Activated CD8-positive, alpha-beta T cell treated with anti-CD3 and anti-CD28 coated beads for 36 hours (primary cell): ENCODE measurements around the gene ZP3. TPM values are rescaled to one million over a fixed set of nuclear protein-coding genes. Genes with fewer than 3 reads are reported as not detected.
"Not testable (repeated sequence)": the region's sequence is repeated elsewhere in the genome, so short reads cannot be mapped to it uniquely, and the experiment has no call there.

ENCODE experiments used
- ATAC-seq: fragments of 200-7000 bp; cut with Tn5 transposase; one replicate; pipeline ENCODE4 v1.10.0; 2021; ENCODE audit warnings: mild to moderate bottlenecking, moderate library complexity
- CTCF ChIA-PET: fragments of 350-600 bp; sonication (Branson Sonifier 250); formaldehyde crosslinking; loops from one replicate; lab custom pipeline; 2021; ENCODE audit warnings: antibody characterized with exemption; lab: Charles Lee
- POLR2A ChIA-PET: fragments of 350-600 bp; sonication (Branson Sonifier 250); formaldehyde crosslinking; loops from one replicate; lab custom pipeline; 2021; ENCODE audit warnings: antibody characterized with exemption; lab: Charles Lee
- DNase-seq: peaks from one replicate; pipeline ENCODE4 v3.0.0-alpha.2; 2020
- H3K27ac Mint-ChIP-seq: one replicate; pipeline ENCODE4 v1.8.0; 2021; ENCODE audit warnings: mild to moderate bottlenecking, mixed read lengths
- H3K27me3 Mint-ChIP-seq: one replicate; pipeline ENCODE4 v1.8.0; 2021; ENCODE audit warnings: mixed read lengths
- H3K36me3 Mint-ChIP-seq: one replicate; pipeline ENCODE4 v1.8.0; 2021; ENCODE audit warnings: low read depth, mixed read lengths
- H3K4me1 Mint-ChIP-seq: one replicate; pipeline ENCODE4 v1.8.0; 2021; ENCODE audit warnings: low read depth, mixed read lengths
- H3K4me3 Mint-ChIP-seq: one replicate; pipeline ENCODE4 v1.8.0; 2021; ENCODE audit warnings: mild to moderate bottlenecking, moderate library complexity, mixed read lengths
- H3K9me3 Mint-ChIP-seq: one replicate; pipeline ENCODE4 v1.8.0; 2021; ENCODE audit warnings: mixed read lengths
- intact Hi-C: fragments of 100-400 bp; cut with micrococcal nuclease; formaldehyde crosslinking; loops from one replicate; pipeline ENCODE4 v1.10.0; 2022
- total RNA-seq, 2 experiments: library from RNA; stranded (reverse); gene quantifications; one replicate each; pipeline ENCODE4 v1.2.3, GENCODE V29; 2021
- TF ChIP-seq, protein P1 (sequence below): fragments of 200-600 bp; IDR thresholded peaks from one replicate; pipeline ENCODE4 v1.8.0; 2022; ENCODE audit warnings: antibody characterized with exemption, mild to moderate bottlenecking

Gene ZP3
- total RNA-seq, 2 experiments from 2014 or later, result 12.2 to 13.4 TPM

DNA sequence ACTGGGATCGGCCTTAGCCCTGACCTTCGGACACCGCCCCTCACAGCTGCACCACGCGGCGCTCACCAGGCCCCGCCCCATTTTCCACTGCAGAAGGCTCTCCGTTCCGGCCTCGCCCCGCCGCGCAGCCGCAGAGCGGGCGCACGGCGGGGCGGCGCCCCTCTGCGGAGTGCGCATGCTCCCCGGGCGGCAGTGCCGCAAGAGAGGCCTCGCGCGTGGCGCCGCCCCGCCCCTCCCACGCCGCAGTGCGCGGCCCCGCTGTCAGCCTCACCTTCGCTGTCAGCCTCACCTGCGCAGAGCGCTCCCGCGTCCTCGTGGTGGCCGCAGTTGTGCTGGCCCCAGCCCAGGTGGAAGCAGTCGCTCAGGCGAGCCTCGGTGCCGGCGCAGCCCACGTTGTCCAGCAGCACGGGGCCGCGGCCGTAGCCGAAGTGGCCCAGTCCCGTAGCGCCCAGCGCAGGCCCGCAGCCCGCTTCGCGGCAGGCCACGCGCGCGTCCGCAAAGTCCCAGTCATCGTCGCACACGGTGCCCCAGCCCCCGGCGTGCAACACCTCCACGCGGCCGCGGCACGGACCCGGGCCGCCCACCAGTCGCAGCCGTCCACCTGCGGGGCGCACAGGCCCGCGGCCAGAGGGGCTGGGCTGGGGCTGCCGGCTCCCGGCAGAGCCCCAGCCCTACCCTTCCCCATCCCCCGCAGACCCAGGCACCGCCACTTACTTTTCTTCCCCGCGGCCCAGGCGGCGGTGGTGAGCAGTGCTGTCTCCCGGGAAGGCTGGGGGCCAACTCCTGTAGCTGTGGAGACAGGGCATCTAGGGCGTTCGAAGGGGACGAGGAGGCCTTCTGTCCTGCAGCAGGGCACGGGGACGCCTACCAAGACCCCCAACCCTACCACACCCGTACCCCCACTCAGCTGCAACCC is 31.4 kb upstream of the ZP3 start:
- H3K27me3 Mint-ChIP-seq, result no peaks in the 10 kb centered on the region
- ATAC-seq, result peak; percentile 85
- TF ChIP-seq, protein P1, sequence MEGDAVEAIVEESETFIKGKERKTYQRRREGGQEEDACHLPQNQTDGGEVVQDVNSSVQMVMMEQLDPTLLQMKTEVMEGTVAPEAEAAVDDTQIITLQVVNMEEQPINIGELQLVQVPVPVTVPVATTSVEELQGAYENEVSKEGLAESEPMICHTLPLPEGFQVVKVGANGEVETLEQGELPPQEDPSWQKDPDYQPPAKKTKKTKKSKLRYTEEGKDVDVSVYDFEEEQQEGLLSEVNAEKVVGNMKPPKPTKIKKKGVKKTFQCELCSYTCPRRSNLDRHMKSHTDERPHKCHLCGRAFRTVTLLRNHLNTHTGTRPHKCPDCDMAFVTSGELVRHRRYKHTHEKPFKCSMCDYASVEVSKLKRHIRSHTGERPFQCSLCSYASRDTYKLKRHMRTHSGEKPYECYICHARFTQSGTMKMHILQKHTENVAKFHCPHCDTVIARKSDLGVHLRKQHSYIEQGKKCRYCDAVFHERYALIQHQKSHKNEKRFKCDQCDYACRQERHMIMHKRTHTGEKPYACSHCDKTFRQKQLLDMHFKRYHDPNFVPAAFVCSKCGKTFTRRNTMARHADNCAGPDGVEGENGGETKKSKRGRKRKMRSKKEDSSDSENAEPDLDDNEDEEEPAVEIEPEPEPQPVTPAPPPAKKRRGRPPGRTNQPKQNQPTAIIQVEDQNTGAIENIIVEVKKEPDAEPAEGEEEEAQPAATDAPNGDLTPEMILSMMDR, result no peak
- peaks cover 19% of the 10 kb centered on the region for H3K4me1 Mint-ChIP-seq
- ChIA-PET CTCF (interaction anchor here (0.8 to 1.8 kb wide), 2 partner anchors 33 to 102 kb away, joined by 3 to 4 read pairs; no protein-coding TSS in a partner anchor), POLR2A (interaction anchor here (0.5 to 2.0 kb wide), 4 partner anchors 8 to 688 kb away, joined by 3 to 8 read pairs (median 4); no protein-coding TSS in a partner anchor)
- DNase-seq, result peak; percentile 88
- intact Hi-C loops, result no loop called here
- peak overlapping the region; percentile 73 for H3K4me3 Mint-ChIP-seq
- peak overlapping the region; percentile 97 for H3K27ac Mint-ChIP-seq
- H3K36me3 Mint-ChIP-seq, result no peaks in the 10 kb centered on the region
- H3K9me3 Mint-ChIP-seq, result no peaks in the 10 kb centered on the region

DNA sequence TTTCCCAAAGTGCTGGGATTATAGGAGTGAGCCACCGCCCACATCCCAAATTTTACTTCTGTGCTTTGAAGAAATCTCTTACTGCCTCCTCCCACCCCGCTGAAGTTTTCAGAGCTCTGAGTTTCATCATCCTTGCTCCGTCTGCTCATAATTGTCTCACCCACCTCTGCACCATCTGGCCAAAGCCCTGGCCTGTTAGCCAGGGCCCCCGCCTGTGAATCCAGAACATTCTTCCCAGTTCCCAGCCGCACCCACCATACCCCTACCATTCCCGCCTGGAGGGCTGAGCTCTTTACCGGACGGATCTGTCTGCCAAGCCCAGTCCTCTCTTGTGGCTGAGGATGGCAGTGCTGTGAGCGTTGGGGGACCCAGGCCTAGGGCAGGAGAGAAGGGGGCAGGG is 29.8 kb upstream of the ZP3 start:
- TF ChIP-seq, protein P1, result no peak
- Mint-ChIP-seq H3K27me3 (no peaks in the 10 kb centered on the region), H3K36me3 (no peaks in the 10 kb centered on the region), H3K9me3 (no peaks in the 10 kb centered on the region), H3K27ac (no peak overlapping the region), H3K4me3 (no peak overlapping the region), H3K4me1 (peaks cover 18% of the 10 kb centered on the region)
- ATAC-seq, result no peak
- DNase-seq, result no peak
- POLR2A ChIA-PET, result interaction anchor here (1.6 kb wide), 1 partner anchor 77 kb away, joined by 6 read pairs; no protein-coding TSS in a partner anchor
- CTCF ChIA-PET, result no interaction called here
- intact Hi-C loops, result no loop called here

DNA sequence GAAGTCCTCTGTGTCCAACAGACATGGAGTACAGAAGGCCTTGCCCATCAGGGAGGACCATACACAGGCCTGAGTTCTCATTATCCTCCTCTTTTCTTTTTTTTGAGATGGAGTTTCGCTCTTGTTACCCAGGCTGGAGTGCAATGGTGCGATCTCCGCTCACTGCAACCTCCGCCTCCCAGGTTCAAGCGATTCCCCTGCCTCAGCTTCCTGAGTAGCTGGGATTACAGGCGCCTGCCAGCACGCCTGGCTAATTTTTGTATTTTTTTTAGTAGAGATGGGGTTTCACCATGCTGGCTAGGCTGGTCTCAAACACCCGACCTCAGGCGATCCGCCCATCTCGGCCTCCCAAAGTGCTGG is 29.2 kb upstream of the ZP3 start:
- ATAC-seq, DNase-seq, H3K9me3 Mint-ChIP-seq, H3K27me3 Mint-ChIP-seq, CTCF ChIA-PET, POLR2A ChIA-PET, H3K27ac Mint-ChIP-seq, H3K36me3 Mint-ChIP-seq, H3K4me3 Mint-ChIP-seq, intact Hi-C loops: not testable (repeated sequence)
- peaks cover 18% of the 10 kb centered on the region for H3K4me1 Mint-ChIP-seq

DNA sequence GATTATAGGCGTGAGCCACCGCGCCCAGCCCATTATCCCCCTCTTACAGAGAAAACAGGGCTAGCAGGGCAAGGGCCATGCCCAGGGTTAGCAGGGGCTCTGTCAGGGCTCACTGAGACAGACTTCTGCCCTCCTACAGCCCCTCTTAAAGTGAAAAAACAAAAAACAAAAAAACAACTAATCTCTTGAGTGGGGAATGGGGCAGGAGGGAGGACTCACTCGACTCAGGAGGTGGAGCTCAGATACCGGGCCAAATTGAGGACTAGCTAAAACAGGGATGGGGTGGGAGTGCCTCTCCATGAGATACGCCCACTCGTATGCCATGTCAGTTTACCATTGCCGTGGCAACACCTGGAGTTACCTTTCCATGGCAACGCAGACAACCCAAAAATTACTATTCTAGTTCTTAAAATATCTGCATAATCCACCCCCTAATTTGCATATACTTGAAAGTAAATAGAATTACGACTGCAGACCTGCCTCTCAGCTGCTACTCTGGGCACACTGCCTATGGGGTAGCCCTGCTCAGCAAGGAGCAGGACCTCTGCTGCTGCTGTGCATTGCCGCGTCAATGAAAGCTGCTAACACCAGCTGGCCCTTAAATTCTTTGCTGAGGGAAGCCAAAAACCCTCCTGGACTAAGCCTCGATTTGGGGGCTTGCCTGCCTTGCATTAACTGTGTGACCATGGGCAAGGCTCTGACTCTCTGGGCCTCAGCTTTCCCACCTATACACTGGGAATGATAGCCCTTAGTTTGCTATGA is 28.6 kb upstream of the ZP3 start:
- H3K27ac Mint-ChIP-seq, result no peak overlapping the region
- POLR2A ChIA-PET, result no interaction called here
- DNase-seq, result no peak
- H3K36me3 Mint-ChIP-seq, result no peaks in the 10 kb centered on the region
- CTCF ChIA-PET, result no interaction called here
- intact Hi-C loops, result no loop called here
- H3K4me3 Mint-ChIP-seq, result no peak overlapping the region
- TF ChIP-seq, protein P1, result no peak
- H3K27me3 Mint-ChIP-seq, result no peaks in the 10 kb centered on the region
- ATAC-seq, result no peak
- peaks cover 18% of the 10 kb centered on the region for H3K4me1 Mint-ChIP-seq
- no peaks in the 10 kb centered on the region for H3K9me3 Mint-ChIP-seq

DNA sequence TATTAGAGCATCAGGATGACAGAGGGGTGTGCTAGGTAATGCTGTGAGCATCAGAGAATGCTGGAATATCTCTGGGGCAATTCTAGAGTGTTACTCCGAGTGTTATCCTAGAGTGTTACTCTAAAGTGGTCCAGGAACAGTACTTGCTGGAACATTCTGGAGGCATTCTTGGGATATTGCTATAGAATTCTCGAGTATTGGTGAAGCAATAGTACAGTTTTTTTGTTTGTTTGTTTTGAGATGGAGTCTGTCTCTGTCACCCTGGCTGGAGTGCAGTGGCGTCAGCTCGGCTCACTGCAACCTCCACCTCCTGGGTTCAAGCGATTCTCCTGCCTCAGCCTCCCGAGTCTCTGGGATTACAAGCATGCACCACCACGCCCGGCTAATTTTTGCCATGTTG is 27.9 kb upstream of the ZP3 start:
- peaks cover 18% of the 10 kb centered on the region for H3K4me1 Mint-ChIP-seq
- H3K27ac Mint-ChIP-seq, result peak overlapping the region; percentile 59
- no peaks in the 10 kb centered on the region for H3K27me3 Mint-ChIP-seq

More for the DNA sequence above, 27.9 kb upstream of the ZP3 start:
- CTCF ChIA-PET, result no interaction called here
- DNase-seq, result no peak
- no peaks in the 10 kb centered on the region for H3K9me3 Mint-ChIP-seq
- intact Hi-C loops, result no loop called here
- TF ChIP-seq, protein P1, result no peak
- POLR2A ChIA-PET, result no interaction called here
- H3K36me3 Mint-ChIP-seq, result no peaks in the 10 kb centered on the region
- ATAC-seq, result no peak
- H3K4me3 Mint-ChIP-seq, result peak overlapping the region; percentile 73
